Activated naive CD4-positive, alpha-beta T cell treated with anti-CD3 and anti-CD28 coated beads for 36 hours (primary cell): ENCODE measurements around the gene STEAP3. TPM values are rescaled to one million over a fixed set of nuclear protein-coding genes. Genes with fewer than 3 reads are reported as not detected.

ENCODE experiments used
- CTCF ChIA-PET: fragments of 350-600 bp; sonication (Branson Sonifier 250); formaldehyde crosslinking; loops from one replicate; lab custom pipeline; 2021; ENCODE audit warnings: antibody characterized with exemption; lab: Charles Lee
- DNase-seq: peaks from one replicate; pipeline ENCODE4 v3.0.0-alpha.2; 2020
- H3K27ac Mint-ChIP-seq: one replicate; pipeline ENCODE4 v1.8.0; 2021; ENCODE audit warnings: mild to moderate bottlenecking, mixed read lengths
- H3K27me3 Mint-ChIP-seq: one replicate; pipeline ENCODE4 v1.8.0; 2021; ENCODE audit warnings: low read depth, mixed read lengths
- H3K36me3 Mint-ChIP-seq: one replicate; pipeline ENCODE4 v1.8.0; 2021; ENCODE audit warnings: low read depth, mixed read lengths
- H3K4me1 Mint-ChIP-seq: one replicate; pipeline ENCODE4 v1.8.0; 2021; ENCODE audit warnings: low read depth, mixed read lengths
- H3K4me3 Mint-ChIP-seq: one replicate; pipeline ENCODE4 v1.8.0; 2021; ENCODE audit warnings: mild to moderate bottlenecking, moderate library complexity, mixed read lengths
- H3K9me3 Mint-ChIP-seq: one replicate; pipeline ENCODE4 v1.8.0; 2021; ENCODE audit warnings: mixed read lengths
- intact Hi-C: fragments of 100-400 bp; cut with micrococcal nuclease; formaldehyde crosslinking; loops from one replicate; pipeline ENCODE4 v1.15.1; 2023
- total RNA-seq, 2 experiments: library from RNA; stranded (reverse); gene quantifications; one replicate each; pipeline ENCODE4 v1.2.3, GENCODE V29; 2021

Gene STEAP3
- total RNA-seq, 2 experiments from 2014 or later: 0.07 TPM

GRCh38 chr2:119221609-119222008 is 2.0 kb upstream of the STEAP3 start:
- peaks cover 40% of the 10 kb centered on the region for H3K27me3 Mint-ChIP-seq
- no peak for DNase-seq
- no peaks in the 10 kb centered on the region for H3K4me1 Mint-ChIP-seq

GRCh38 chr2:119222213-119222612 is 1.4 kb upstream of the STEAP3 start:
- CTCF ChIA-PET: interaction anchor here (0.6 kb wide), 1 partner anchor 42 kb away, joined by 3 read pairs; no protein-coding TSS in a partner anchor
- intact Hi-C loops: no loop called here
- H3K9me3 Mint-ChIP-seq: no peaks in the 10 kb centered on the region
- no peaks in the 10 kb centered on the region for H3K36me3 Mint-ChIP-seq
- H3K4me3 Mint-ChIP-seq: no peak overlapping the region
- peaks cover 40% of the 10 kb centered on the region for H3K27me3 Mint-ChIP-seq
- DNase-seq: no peak
- no peak overlapping the region for H3K27ac Mint-ChIP-seq
- H3K4me1 Mint-ChIP-seq: no peaks in the 10 kb centered on the region

More at GRCh38 chr2:119221609-119222008, 2.0 kb upstream of the STEAP3 start:
- H3K4me3 Mint-ChIP-seq: no peak overlapping the region
- H3K9me3 Mint-ChIP-seq: no peaks in the 10 kb centered on the region
- intact Hi-C loops: no loop called here
- CTCF ChIA-PET: interaction anchor here (0.6 to 1.0 kb wide), 2 partner anchors 37 to 43 kb away, joined by 3 read pairs; no protein-coding TSS in a partner anchor
- H3K27ac Mint-ChIP-seq: no peak overlapping the region
- no peaks in the 10 kb centered on the region for H3K36me3 Mint-ChIP-seq

GRCh38 chr2:119222863-119223520 is 642 bp upstream of the STEAP3 start:
- no peaks in the 10 kb centered on the region for H3K9me3 Mint-ChIP-seq
- H3K27me3 Mint-ChIP-seq: peaks cover 40% of the 10 kb centered on the region
- H3K36me3 Mint-ChIP-seq: no peaks in the 10 kb centered on the region
- no peak overlapping the region for H3K4me3 Mint-ChIP-seq
- no peaks in the 10 kb centered on the region for H3K4me1 Mint-ChIP-seq
- no peak overlapping the region for H3K27ac Mint-ChIP-seq
- DNase-seq: no peak
- CTCF ChIA-PET: no interaction called here
- intact Hi-C loops: no loop called here

DNA sequence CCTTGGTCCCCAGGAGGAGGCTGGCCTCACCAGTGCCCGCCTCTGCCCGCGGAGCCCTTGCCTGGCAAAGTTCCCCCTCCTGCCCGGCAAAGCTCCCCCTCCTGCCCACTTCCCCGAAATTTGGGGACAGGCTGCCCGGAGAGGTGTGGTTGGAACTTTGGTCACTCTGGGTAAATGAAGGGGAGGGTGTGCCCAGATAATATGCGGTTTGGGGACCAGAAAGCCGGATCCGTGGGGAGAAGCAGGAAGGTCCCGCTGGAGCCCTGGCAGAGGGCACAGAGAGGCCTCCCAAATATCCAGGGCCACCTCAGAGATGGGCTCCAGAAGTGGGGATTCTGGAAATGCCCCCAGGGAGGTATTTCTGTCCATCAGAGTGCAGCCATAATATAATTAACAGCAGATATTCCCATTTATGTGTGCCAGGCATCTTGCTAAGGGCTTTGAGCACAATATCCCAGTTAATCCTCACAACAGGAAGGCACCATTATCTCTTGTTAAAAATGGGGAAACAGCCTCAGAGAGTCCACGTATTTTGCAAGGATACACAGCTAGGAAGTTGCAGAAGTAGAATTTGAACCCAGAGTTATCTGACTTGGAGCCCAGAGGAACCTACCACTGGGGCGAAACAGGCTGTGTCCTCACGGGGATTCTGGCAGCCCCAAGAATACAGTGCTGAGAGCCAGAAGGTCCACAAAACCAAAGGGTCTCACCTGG is 914 bp downstream of the STEAP3 start:
- Mint-ChIP-seq H3K27ac (no peak overlapping the region), H3K27me3 (peaks cover 38% of the 10 kb centered on the region), H3K36me3 (no peaks in the 10 kb centered on the region), H3K9me3 (no peaks in the 10 kb centered on the region), H3K4me1 (no peaks in the 10 kb centered on the region), H3K4me3 (no peak overlapping the region)
- CTCF ChIA-PET: no interaction called here
- intact Hi-C loops: no loop called here
- DNase-seq: no peak

- CTCF ChIA-PET: no interaction called here
- no peaks in the 10 kb centered on the region for H3K36me3 Mint-ChIP-seq
- H3K27me3 Mint-ChIP-seq: peaks cover 34% of the 10 kb centered on the region
- H3K9me3 Mint-ChIP-seq: no peaks in the 10 kb centered on the region
- no peaks in the 10 kb centered on the region for H3K4me1 Mint-ChIP-seq
- no peak overlapping the region for H3K4me3 Mint-ChIP-seq
- intact Hi-C loops: no loop called here
- DNase-seq: no peak
- no peak overlapping the region for H3K27ac Mint-ChIP-seq
Observed at GRCh38 chr2:119225105-119225865, 1.7 kb downstream of the STEAP3 start.

DNA sequence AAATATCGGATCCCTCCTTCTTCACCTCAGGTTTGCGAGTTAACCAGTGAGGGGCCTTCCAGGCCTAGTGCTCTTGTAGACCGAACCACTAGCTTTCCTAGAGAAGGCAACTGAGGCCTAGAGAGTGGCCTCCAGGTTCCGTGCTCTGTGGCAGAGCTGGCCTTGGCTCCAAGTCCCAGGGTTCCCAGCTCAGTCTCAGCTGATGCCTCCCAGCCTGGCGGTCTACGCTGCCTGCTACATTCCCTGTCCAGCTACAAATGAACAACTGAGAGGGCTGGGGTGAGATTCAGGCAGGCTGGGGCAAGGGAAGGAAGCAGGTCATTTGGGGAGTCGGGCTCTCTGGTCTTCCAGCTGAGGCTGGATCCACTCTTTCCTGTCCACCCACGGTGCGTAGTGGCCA is 2.3 kb downstream of the STEAP3 start:
- Mint-ChIP-seq H3K4me1 (no peaks in the 10 kb centered on the region), H3K4me3 (no peak overlapping the region), H3K27ac (no peak overlapping the region), H3K9me3 (no peaks in the 10 kb centered on the region), H3K36me3 (no peaks in the 10 kb centered on the region), H3K27me3 (peaks cover 28% of the 10 kb centered on the region)
- no peak for DNase-seq
- CTCF ChIA-PET: no interaction called here
- intact Hi-C loops: no loop called here

GRCh38 chr2:119227346-119227745 is 3.7 kb downstream of the STEAP3 start:
- Mint-ChIP-seq H3K9me3 (no peaks in the 10 kb centered on the region), H3K4me1 (peaks cover 1% of the 10 kb centered on the region), H3K36me3 (no peaks in the 10 kb centered on the region), H3K27ac (no peak overlapping the region), H3K27me3 (peaks cover 17% of the 10 kb centered on the region), H3K4me3 (no peak overlapping the region)
- CTCF ChIA-PET: no interaction called here
- DNase-seq: no peak
- intact Hi-C loops: no loop called here

- no peak overlapping the region for H3K27ac Mint-ChIP-seq
- H3K4me3 Mint-ChIP-seq: no peak overlapping the region
- H3K9me3 Mint-ChIP-seq: no peaks in the 10 kb centered on the region
- peaks cover 11% of the 10 kb centered on the region for H3K27me3 Mint-ChIP-seq
- intact Hi-C loops: no loop called here
- CTCF ChIA-PET: interaction anchor here (1.3 kb wide), 1 partner anchor 14 kb away, joined by 3 read pairs; no protein-coding TSS in a partner anchor
- no peaks in the 10 kb centered on the region for H3K36me3 Mint-ChIP-seq
- no peak for DNase-seq
- H3K4me1 Mint-ChIP-seq: peaks cover 3% of the 10 kb centered on the region
Observed at GRCh38 chr2:119228136-119228535, 4.5 kb downstream of the STEAP3 start.

GRCh38 chr2:119228964-119229363 is 5.3 kb downstream of the STEAP3 start:
- intact Hi-C loops: no loop called here
- Mint-ChIP-seq H3K36me3 (no peaks in the 10 kb centered on the region), H3K4me1 (peaks cover 3% of the 10 kb centered on the region), H3K9me3 (no peaks in the 10 kb centered on the region), H3K4me3 (no peak overlapping the region), H3K27ac (no peak overlapping the region), H3K27me3 (peaks cover 11% of the 10 kb centered on the region)
- CTCF ChIA-PET: interaction anchor here (1.3 kb wide), 1 partner anchor 13 kb away, joined by 3 read pairs; no protein-coding TSS in a partner anchor
- no peak for DNase-seq

GRCh38 chr2:119229716-119230115 is 6.1 kb downstream of the STEAP3 start:
- Mint-ChIP-seq H3K9me3 (no peaks in the 10 kb centered on the region), H3K4me1 (peaks cover 3% of the 10 kb centered on the region), H3K4me3 (no peak overlapping the region), H3K27ac (no peak overlapping the region), H3K36me3 (no peaks in the 10 kb centered on the region), H3K27me3 (peaks cover 7% of the 10 kb centered on the region)
- CTCF ChIA-PET: interaction anchor here (1.3 kb wide), 1 partner anchor 12 kb away, joined by 3 read pairs; no protein-coding TSS in a partner anchor
- intact Hi-C loops: loop anchor here (10.0 kb wide), 1 partner anchor 65 kb away; no protein-coding TSS in a partner anchor
- DNase-seq: no peak

DNA sequence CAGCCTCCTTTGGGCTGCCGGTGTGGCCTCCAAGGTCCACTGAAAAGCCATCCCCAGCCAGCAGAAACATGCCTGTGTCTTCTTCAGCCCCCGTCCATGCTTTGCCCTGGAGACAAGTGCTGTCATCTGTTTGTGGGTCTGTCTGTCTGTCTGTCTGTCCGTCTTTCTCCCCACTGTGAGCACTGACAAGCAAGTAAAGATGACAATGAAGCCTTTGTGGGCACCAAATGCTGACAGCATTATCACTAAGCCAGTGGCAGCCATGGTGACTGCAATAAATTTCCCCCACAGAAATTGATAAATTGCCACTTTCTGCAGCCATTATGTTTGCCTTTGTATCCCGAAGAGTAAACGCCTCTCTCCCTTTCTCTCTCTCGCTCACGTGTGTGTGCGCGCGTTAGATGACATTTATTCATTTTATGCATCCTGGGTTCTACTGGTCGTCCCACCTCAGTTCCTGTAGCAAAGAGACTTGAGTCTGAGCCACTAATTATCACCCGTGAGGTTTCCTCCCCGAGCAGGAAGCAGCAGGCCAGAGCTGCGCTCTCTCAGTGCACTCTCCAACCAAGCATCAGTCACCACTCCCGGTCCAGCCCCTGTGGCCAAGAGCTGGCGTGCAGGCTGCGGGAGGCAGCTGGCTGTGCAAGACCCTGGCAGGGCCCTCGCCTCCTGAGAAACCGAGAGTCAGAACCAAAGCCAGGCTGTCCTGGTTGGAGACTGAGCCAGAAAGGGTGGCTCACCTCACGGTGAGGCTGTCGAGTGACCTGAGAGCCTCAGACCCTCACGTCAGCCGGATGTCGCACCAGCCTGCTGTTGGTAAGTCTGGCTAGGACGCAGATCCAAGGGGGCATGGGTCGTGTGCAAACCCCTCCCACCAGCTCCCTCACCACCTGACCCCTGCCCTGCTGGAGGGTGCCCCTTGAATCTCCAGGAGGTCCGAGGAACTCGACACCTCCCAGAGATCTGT is 6.9 kb downstream of the STEAP3 start:
- Mint-ChIP-seq H3K27me3 (peaks cover 5% of the 10 kb centered on the region), H3K4me1 (peaks cover 3% of the 10 kb centered on the region), H3K36me3 (no peaks in the 10 kb centered on the region), H3K9me3 (no peaks in the 10 kb centered on the region), H3K27ac (no peak overlapping the region), H3K4me3 (no peak overlapping the region)
- CTCF ChIA-PET: no interaction called here
- intact Hi-C loops: loop anchor here (10.0 kb wide), 1 partner anchor 64 kb away; no protein-coding TSS in a partner anchor
- DNase-seq: no peak
